DLD1 (cell line): ENCODE results near the gene CACNB1.

Source experiments
- in situ Hi-C: cut with HindIII; loops from 2 replicates; pipeline ENCODE4 v1.10.0; 2017; ENCODE audit warnings: low sequenced_read_pairs

The CACNB1 gene

GRCh38 chr17:39225959-39226683, 28.7 kb upstream of the CACNB1 start:
- in situ Hi-C loops, result no loop called here

GRCh38 chr17:39225308-39225958, 28.0 kb upstream of the CACNB1 start, which contains the start of gene STAC2:
TSS of gene STAC2 (minus strand) at chr17:39225945. CDS start at chr17:39225502, 443 bp downstream.
- in situ Hi-C loops, result no loop called here

- in situ Hi-C loops, result no loop called here
These were observed 27.4 kb upstream of the CACNB1 start for GRCh38 chr17:39224778-39225307.

GRCh38 chr17:39223907-39224777, 26.7 kb upstream of the CACNB1 start:
- in situ Hi-C loops, result no loop called here

DNA sequence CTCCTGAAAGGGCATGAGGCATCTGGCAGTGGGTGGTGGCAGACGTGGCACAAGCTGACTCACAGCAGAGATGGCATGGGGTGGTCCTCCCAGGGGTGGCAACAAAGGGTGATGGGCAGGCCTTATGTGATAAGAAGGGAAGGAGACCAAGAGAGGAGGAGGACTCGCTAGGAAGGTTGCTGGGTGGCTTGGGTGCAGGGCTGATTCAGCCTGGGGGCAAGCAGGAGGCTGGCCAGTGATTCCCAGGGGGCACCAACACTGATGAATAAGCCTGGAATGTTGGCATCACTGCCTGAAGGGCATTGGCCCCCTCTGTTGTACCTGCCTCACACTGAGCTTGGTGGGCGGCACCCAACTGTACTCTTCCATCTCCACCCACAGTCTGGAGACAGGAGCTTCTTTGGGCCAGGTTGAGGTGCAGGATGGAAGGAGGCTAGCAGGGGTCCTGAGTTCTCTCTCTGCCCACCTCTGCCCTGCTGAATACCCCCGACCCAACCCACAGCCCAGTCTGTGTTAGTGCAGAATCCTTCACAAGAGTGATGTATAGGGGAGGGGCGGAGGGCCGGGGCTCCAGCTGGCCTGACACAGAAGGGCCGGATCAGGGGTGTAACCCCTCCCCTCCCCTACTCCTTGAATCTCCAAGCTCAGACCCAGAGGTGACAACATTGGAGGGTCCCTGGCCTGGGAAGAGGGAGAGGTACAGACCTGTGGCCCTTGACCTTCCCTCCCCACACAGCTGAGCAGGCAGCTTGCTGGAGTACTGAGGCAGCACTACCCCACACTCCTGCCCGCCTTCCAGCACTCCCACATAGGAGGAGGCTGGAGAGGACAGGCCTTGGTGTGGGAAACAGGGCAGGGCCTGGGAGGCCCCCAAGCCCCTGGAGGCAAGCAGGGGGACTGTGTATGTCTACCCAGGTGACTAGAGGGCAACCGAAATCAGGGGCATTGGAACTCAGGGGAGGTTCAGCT, 25.7 kb upstream of the CACNB1 start:
- in situ Hi-C loops, result no loop called here

DNA sequence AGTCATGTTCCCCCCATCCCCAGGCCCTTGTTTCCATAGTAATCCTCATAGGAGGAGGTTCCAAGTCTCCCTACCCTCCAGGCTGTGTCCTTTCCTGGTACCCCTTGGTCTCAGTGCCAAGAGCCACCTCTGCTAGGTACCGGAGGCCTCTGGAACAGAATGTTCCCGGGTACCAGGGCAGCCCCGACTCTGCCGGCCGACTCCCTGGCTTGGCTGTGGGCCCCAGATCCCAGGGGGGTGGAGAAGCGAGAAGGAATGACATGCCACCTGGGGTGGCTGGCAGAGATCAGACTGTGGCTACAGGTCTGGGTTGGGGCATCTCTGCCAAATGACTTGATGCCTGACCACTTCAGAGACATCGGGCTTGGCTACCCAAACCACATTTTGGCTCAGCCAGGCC, 24.7 kb upstream of the CACNB1 start:
- in situ Hi-C loops, result no loop called here

GRCh38 chr17:39221572-39221971, 24.1 kb upstream of the CACNB1 start:
- in situ Hi-C loops, result no loop called here

- in situ Hi-C loops, result no loop called here
These were observed 22.2 kb upstream of the CACNB1 start for GRCh38 chr17:39219647-39220154.

- in situ Hi-C loops, result no loop called here
These were observed 21.4 kb upstream of the CACNB1 start for GRCh38 chr17:39218906-39219305.

DNA sequence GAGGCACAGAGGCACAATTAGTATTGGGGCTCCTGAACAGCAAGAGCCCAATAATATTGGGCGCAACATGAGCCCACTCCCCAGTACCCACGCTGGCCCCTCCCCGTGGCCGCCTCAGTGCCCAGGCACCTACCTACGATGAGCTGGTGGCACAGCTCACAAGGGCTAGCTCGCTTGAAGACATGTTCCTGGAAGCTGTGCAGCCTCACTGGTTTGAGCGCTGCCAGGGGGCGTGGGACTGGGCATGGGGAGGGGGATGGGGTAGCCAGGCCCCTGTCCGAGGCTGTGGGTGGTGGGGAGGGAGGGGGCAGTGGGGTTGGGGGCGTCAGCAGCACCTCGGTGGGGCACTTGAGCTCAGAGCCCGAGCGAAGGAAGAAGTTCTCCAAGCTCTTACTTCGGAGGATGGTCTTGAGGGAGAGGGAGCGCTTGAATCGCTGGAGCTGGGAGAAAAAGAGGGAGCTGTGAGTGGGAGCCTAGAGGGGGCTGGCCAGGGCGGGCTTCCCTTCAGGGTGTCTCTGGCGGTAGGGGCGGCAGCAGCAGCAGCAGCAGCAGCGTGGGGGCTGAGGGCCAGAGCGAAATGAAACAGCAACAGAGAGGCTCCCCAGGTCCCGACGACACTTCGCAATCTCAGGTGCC, 20.4 kb upstream of the CACNB1 start:
- in situ Hi-C loops, result no loop called here

DNA sequence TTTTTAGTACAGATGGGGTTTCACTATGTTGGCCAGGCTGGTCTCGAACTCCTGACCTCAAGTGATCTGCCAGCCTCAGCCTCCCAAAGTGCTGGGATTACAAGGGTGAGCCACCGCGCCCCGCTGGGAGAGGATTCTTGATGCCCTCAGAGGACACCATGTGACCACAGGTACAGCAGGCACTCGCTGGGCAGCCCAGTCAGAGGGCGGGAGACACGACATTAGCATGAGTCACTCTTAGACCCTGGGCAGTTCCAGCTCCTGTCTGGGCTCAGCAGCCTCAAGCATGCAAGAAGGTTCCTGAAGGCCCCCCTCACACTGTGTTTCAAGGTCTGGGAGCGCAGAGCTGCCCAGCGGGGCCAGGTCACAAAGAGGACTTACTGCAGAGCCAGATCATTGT, 16.4 kb upstream of the CACNB1 start:
- in situ Hi-C loops, result no loop called here

DNA sequence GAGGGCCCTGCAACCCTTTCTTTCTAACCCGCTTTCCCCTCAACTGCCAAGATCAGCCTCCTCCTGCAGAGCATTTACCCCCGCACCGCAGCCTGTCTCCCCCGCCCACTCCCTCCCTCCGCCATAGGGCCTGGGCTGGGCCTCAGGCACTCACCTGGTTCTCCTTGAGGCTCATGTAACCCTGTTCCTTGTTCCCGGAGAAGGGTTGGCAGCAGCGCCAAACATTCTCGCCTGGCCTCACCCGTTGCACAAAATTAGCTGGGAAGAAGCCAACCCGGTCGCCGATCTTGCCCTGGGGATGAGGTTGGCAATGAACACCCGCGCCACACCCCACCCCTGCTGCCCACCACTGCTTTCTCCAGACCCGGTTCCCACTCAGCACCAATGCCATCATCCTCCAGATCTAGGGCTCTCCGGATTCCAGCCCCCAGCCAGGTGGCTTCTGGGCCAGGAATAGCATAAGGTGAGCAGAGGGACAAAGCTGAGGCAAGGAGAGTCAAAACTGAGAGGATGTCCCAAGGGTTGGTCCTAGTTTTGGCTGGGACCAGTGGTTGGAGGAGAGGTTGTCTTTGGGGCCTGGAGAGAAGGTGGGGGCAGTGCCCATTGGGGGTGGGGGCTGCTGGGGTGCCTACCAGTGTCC, 15.5 kb upstream of the CACNB1 start:
- in situ Hi-C loops, result no loop called here

- in situ Hi-C loops, result no loop called here
These were observed 14.8 kb upstream of the CACNB1 start for GRCh38 chr17:39212195-39212810.

DNA sequence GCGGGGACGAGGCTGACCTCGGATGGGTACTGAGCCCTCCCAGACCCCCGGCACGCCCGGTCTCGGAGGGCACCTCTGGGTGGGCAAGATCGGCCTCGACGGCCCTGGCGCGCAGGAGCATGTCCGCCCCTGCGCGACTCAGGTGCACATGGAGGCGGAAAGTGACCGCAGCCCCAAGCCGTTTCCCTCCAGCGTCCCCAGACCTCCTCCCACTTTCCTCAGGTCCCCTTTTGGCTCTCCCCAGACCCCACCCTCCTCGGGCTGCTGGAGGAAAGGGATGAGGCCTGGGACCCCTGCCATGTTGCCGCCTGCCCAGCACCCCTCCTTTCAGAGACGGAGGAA, 12.6 kb upstream of the CACNB1 start:
- in situ Hi-C loops, result no loop called here

- in situ Hi-C loops, result no loop called here
These were observed 12.0 kb upstream of the CACNB1 start for GRCh38 chr17:39209317-39210092.

DNA sequence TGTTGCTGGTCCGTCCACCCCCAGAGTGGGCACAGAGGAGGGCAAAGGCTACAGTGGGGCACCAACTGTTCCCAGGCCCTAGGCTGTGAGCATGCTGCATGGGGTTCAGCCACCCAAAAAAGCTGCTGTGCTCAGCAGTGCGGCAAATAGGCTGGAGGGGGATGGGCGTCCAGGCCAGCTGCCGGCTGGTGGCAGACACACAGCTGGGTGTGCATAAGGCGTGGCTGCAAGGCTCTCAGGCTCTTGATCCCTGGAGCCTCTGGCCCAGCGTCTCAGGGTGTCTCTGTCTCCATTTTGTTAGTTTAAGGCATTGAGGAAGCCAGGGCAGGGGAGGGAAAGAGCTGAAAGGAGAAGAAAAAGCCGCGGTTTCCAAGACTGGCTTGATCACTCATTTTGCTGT, 11.4 kb upstream of the CACNB1 start:
- in situ Hi-C loops, result no loop called here

- in situ Hi-C loops, result no loop called here
These were observed 10.7 kb upstream of the CACNB1 start for GRCh38 chr17:39208136-39208535.

- in situ Hi-C loops, result no loop called here
These were observed 7.7 kb upstream of the CACNB1 start for GRCh38 chr17:39205112-39205526.
